GM12878 (cell line): Measurements from ENCODE around the gene CCDC15. TPM values are rescaled to one million over a fixed set of nuclear protein-coding genes. Genes with fewer than 3 reads are reported as not detected.

Experiments used
- BMI1 ChIP-seq: fragments of 450-650 bp; IDR thresholded peaks from 2 replicates; pipeline ENCODE4 v1.6.1; 2016; ENCODE audit warnings: mild to moderate bottlenecking, moderate library complexity, borderline replicate concordance
- CHD1 ChIP-seq: IDR thresholded peaks from 2 replicates; pipeline ENCODE4 v1.6.1; 2012; ENCODE audit warnings: low read depth, low read length, improper control_type of control experiment
- CUX1 ChIP-seq: IDR thresholded peaks from 2 replicates; pipeline ENCODE4 v1.6.1; 2012; ENCODE audit warnings: improper control_type of control experiment, low read depth, low read length; ENCODE audit not compliant: insufficient replicate concordance
- HDGF ChIP-seq: fragments of 450-650 bp; IDR thresholded peaks from 2 replicates; pipeline ENCODE4 v1.6.1; 2016; ENCODE audit warnings: antibody characterized with exemption
- NFIC ChIP-seq: IDR thresholded peaks from 2 replicates; pipeline ENCODE4 v1.6.1; 2012; ENCODE audit warnings: low read depth, mild to moderate bottlenecking, inconsistent platforms, low read length, moderate library complexity
- NFYA ChIP-seq: IDR thresholded peaks from 2 replicates; pipeline ENCODE4 v1.6.1; 2011; ENCODE audit warnings: low read depth, mild to moderate bottlenecking, low read length, improper control_type of control experiment, borderline replicate concordance
- POLR2A ChIP-seq: IDR thresholded peaks from 2 replicates; pipeline ENCODE4 v1.6.1; 2011; ENCODE audit warnings: low read depth, mild to moderate bottlenecking, low read length
- SMARCA5 ChIP-seq: fragments of 450-650 bp; IDR thresholded peaks from 2 replicates; pipeline ENCODE4 v1.6.1; 2017; ENCODE audit warnings: mild to moderate bottlenecking
- TCF12 ChIP-seq: IDR thresholded peaks from 2 replicates; pipeline ENCODE4 v1.6.1; 2011; ENCODE audit warnings: low read depth, mild to moderate bottlenecking, low read length
- ZNF217 ChIP-seq: fragments of 450-650 bp; IDR thresholded peaks from 2 replicates; pipeline ENCODE4 v1.6.1; 2017; ENCODE audit warnings: antibody characterized with exemption, mild to moderate bottlenecking
- ZNF384 ChIP-seq: IDR thresholded peaks from 2 replicates; pipeline ENCODE4 v1.6.1; 2012; ENCODE audit warnings: low read depth, mild to moderate bottlenecking, low read length, improper control_type of control experiment, borderline replicate concordance
- ZNF622 ChIP-seq: fragments of 450-650 bp; IDR thresholded peaks from 2 replicates; pipeline ENCODE4 v1.6.1; 2017; ENCODE audit warnings: mild to moderate bottlenecking, inconsistent platforms
- polyA plus RNA-seq, 11 experiments: library from polyadenylated mRNA; depleted of rRNA in 4 of 11; unstranded in 6 of 11; stranded (reverse) in 5 of 11; fragments of >200 nt; fragmentation: Nextera tagmentation in 4 of 11; fragmentation: Illumina TruSeq in 1 of 11; extraction: Ambion mirVana in 4 of 11; extraction: Trizol in 1 of 11; gene quantifications; 1 replicate in 1 of 11; 2 replicates in 10 of 11; pipeline versions ENCODE4 v1.2.1 to v1.2.3, GENCODE V29; 2011 to 2016; ENCODE audit warnings: inconsistent platforms in 2 of 11, missing spikeins in 2 of 11, low read depth in 1 of 11
- total RNA-seq, 4 experiments: library from RNA; depleted of rRNA in 3 of 4; stranded (reverse); fragments of >200 nt in 3 of 4; fragmentation: Illumina TruSeq in 1 of 4; extraction: Trizol in 1 of 4; gene quantifications; 2 replicates each; pipeline versions ENCODE4 v1.2.1 to v1.2.3, GENCODE V29; 2013 to 2021
- TF ChIP-seq, protein P1 (sequence below): IDR thresholded peaks from 2 replicates; pipeline ENCODE4 v1.6.1; 2011; ENCODE audit warnings: borderline replicate concordance, low read depth, mild to moderate bottlenecking, moderate library complexity, low read length; ENCODE audit not compliant: insufficient read depth, poor library complexity, severe bottlenecking
- TF ChIP-seq, protein P2 (sequence below): fragments of 450-650 bp; formaldehyde crosslinking; IDR thresholded peaks from 2 replicates; pipeline ENCODE4 v1.5.0; 2022; ENCODE audit warnings: mild to moderate bottlenecking, missing genetic modification characterization
- TF ChIP-seq, protein P3 (sequence below): IDR thresholded peaks from 2 replicates; pipeline ENCODE4 v1.6.1; 2012; ENCODE audit warnings: low read depth, low read length, improper control_type of control experiment

Gene CCDC15
- total and polyA plus RNA-seq, 10 of the 15 experiments (the other 5 are each of a cell fraction or from before 2014, with no cell fraction given): 2.0 to 5.3 (median 3.3) TPM

GRCh38 chr11:125072218-125072960 is 118.4 kb downstream of the CCDC15 start (continued):
- no peak for TF ChIP-seq NFYA
- peak; percentile 78 for TF ChIP-seq TCF12
- TF ChIP-seq POLR2A: peak; percentile 50
- 0 out of 2 replicates have a peak, but pooled peaks have one; percentile 76 for TF ChIP-seq SMARCA5
- peak; percentile 67 for TF ChIP-seq ZNF217
- peak; percentile 69 for TF ChIP-seq BMI1
- TF ChIP-seq CUX1: no peak
- TF ChIP-seq NFIC: 0 out of 2 replicates have a peak, but pooled peaks have one; percentile 44
- TF ChIP-seq, protein P1, sequence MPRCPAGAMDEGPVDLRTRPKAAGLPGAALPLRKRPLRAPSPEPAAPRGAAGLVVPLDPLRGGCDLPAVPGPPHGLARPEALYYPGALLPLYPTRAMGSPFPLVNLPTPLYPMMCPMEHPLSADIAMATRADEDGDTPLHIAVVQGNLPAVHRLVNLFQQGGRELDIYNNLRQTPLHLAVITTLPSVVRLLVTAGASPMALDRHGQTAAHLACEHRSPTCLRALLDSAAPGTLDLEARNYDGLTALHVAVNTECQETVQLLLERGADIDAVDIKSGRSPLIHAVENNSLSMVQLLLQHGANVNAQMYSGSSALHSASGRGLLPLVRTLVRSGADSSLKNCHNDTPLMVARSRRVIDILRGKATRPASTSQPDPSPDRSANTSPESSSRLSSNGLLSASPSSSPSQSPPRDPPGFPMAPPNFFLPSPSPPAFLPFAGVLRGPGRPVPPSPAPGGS: peak; percentile 47
- TF ChIP-seq, protein P2, sequence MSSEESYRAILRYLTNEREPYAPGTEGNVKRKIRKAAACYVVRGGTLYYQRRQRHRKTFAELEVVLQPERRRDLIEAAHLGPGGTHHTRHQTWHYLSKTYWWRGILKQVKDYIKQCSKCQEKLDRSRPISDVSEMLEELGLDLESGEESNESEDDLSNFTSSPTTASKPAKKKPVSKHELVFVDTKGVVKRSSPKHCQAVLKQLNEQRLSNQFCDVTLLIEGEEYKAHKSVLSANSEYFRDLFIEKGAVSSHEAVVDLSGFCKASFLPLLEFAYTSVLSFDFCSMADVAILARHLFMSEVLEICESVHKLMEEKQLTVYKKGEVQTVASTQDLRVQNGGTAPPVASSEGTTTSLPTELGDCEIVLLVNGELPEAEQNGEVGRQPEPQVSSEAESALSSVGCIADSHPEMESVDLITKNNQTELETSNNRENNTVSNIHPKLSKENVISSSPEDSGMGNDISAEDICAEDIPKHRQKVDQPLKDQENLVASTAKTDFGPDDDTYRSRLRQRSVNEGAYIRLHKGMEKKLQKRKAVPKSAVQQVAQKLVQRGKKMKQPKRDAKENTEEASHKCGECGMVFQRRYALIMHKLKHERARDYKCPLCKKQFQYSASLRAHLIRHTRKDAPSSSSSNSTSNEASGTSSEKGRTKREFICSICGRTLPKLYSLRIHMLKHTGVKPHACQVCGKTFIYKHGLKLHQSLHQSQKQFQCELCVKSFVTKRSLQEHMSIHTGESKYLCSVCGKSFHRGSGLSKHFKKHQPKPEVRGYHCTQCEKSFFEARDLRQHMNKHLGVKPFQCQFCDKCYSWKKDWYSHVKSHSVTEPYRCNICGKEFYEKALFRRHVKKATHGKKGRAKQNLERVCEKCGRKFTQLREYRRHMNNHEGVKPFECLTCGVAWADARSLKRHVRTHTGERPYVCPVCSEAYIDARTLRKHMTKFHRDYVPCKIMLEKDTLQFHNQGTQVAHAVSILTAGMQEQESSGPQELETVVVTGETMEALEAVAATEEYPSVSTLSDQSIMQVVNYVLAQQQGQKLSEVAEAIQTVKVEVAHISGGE (CRISPR knock-in tag): no peak
- TF ChIP-seq HDGF: peak; percentile 43; the same call in 1 of the 2 replicates
- TF ChIP-seq ZNF622: no peak
- no peak for TF ChIP-seq CHD1
- no peak for TF ChIP-seq ZNF384
- TF ChIP-seq, protein P3, sequence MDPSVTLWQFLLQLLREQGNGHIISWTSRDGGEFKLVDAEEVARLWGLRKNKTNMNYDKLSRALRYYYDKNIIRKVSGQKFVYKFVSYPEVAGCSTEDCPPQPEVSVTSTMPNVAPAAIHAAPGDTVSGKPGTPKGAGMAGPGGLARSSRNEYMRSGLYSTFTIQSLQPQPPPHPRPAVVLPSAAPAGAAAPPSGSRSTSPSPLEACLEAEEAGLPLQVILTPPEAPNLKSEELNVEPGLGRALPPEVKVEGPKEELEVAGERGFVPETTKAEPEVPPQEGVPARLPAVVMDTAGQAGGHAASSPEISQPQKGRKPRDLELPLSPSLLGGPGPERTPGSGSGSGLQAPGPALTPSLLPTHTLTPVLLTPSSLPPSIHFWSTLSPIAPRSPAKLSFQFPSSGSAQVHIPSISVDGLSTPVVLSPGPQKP: no peak
